ENCODE results near the gene CUL9.

Gene CUL9

DNA sequence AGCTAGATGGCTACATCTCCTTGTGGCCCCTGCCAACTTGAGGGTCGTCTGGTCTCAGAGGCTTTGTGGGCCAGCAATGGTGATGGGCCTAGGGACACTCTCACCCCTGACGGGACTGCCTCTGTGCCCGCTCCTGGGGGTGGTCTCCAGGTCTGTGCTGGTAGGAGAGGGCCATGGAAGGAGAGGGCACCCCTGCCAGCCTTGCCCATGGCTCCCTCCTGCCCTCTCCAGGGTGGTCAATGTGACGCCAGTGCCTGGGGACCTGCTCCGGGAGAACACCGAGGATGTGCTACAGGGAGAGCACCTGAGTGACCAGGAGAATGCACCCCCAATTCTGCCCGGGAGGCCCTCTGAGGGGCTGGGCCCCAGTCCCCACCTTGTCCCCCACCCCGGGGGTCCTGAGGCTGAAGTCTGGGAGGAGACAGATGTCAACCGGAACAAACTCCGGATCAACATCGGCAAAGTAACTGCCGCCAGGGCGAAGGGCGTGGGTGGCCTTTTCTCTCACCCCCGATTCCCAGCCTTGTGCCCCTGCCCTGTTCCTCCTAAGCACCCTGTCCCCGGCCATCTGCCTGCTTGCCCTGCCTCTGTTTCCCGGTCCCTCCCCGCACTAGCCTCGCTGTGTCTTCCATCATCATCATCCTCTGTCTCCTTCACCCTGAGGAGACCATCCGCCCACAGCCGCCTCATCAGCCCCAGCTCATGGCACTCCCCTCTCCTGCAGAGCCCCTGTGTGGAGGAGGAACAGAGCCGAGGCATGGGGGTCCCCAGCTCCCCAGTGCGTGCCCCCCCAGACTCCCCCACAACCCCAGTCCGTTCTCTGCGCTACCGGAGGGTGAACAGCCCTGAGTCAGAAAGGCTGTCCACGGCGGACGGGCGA, 77.1 kb downstream of the CUL9 start:
- DNase-seq = no peak

DNA sequence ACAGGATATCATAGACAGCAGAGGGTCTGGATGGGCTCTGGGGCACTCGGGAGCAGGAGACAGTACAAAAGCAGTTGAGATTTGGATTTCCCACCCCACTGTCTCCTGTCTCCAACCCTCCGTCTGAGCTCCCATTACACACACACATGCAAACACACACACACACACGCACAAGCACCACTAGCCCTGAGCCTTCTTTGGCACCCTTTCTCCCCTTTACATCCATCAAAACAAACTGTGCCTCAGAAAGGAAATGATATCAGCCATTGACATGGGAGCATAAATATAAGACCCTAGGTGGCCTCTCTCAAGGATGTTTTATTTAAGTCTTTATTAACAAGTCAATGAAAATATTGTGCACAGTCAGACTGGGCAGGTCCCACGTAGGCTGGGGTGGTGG, 78.8 kb downstream of the CUL9 start:
- no peak for DNase-seq

DNA sequence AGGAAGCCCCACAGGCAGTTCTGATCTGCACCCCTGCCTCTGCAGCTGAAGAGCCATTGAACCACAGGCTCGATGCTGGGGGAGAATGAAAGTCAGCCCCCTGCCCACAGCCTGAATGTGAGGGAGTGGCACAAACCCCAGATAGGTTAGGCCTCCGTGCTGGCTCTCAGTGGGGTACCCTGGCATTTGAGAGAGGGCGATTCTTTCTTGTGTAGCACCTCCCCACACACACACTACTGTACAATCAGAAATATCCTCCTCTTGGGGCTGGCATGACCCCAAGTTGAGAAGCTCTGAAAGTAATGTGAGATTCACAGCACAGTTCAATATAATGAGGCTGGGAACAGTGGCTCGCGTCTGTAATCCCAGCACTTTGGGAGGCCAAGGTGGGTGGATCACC, 79.2 kb downstream of the CUL9 start:
- DNase-seq = no peak

DNA sequence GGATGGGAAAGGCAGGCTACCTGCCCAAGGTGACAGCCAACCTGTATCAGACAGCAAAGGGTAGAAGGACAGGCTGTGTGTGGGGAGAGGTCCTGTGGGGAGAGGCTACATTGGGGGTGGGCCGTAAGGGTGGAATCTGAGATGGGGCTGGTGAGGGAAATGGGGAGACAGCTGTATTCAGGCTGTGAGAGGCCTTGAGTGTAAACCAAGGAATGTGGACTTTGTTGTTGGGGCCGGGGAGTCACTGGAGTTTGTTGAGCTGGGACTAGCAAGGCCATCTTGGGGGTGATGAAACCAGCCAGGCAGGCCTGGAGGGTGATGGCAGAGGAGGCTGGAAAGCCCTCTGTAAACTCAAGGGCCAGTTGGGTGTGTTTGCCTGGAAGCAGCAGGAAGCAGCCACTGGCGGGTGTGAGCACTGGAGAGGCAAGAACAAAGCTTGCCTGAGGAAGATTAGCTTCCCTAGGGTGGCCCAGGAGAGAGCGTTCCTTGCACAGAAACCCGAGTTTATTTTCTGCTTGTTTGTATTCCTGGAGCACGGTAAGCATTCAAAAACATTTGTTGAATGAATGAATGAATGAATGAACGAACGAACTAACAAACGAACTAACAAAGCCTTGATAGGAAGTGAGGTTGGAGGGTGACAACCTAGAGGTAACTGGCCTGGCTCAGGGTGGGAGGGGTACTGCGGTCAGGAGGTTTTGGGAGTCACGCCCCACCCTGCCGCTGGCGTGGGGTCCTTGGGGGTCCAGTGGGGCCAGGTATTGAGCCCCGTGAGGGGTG, 80.2 kb downstream of the CUL9 start:
- DNase-seq = no peak

DNA sequence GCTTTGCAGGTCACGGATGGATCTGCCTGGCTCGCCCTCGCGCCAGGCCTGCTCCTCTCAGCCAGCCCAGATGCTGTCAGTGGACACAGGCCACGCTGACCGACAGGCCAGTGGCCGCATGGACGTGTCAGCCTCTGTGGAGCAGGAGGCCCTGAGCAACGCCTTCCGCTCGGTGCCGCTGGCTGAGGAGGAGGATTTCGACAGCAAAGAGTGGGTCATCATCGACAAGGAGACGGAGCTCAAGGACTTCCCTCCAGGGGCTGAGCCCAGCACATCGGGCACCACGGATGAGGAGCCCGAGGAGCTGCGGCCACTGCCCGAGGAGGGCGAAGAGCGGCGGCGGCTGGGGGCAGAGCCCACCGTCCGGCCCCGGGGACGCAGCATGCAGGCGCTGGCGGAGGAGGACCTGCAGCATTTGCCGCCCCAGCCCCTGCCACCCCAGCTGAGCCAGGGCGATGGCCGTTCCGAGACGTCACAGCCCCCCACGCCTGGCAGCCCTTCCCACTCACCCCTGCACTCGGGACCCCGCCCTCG, 80.9 kb downstream of the CUL9 start:
- DNase-seq = no peak

DNA sequence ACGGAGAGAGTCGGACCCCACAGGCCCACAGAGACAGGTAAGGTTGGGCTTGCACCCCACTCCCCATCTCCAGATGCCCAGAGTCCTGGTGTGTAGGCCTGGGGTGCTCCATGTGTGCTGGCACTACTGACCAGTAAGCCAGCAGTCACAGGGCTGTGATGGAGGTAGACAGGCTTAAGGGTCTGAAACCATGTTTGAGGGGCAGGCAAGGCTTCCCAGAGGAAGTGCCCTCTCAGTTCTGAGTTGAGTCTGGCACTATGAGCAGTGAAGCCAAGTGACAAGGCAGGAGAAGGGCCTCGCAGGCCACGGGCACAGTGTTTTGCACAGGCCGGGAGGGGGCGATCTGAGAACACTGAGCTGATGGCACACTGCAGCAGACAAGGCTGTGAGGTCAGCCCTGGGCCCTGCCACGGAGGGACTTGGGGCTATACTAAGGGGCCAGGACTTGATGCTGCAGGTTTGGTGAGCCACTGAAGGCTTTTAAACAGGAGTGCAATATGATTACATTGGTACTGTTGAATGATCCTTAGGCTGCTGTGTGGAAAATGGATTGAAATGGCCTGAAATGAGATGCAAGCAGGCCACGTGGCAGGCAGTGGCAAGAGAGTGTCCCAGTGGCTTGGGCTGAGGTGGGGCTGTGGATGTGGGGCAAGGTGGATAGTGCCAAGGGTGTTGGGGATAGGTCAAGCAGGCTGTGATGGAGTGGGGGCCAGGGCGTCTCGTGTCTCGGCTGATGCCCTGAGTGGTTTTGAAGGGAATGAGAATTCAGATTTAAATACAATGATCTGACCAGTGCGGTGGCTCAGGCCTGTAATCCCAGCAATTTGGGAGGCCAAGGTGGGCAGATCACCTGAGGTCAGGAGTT, 81.5 kb downstream of the CUL9 start:
- DNase-seq = peak; percentile 21

DNA sequence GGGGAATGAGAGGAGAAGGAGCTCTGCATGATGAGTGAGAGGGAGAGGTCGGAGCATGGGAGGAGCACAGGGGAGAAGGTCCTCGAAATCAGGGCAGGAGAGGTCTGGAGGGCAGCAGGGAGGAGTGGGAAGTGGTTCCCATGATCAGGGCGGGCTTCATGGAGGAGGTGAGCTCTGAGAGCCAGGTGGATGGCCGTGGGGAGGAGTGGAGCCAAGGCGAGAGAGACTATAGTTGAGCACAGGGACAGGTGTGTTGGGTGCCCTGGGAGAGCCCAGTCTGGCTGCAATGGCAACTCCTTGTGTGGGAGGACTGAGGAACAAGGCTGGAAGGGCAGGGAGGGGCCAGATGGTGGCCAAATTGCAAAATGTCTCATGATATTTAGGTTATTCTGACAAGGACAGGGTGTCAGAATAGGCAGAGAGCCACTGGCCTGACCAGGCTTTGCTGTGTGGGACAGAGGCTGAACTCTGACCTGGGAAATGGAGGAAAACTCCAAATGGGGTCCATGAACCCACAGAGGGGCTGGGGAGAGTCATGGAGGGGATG, 82.7 kb downstream of the CUL9 start:
- no peak for DNase-seq

DNA sequence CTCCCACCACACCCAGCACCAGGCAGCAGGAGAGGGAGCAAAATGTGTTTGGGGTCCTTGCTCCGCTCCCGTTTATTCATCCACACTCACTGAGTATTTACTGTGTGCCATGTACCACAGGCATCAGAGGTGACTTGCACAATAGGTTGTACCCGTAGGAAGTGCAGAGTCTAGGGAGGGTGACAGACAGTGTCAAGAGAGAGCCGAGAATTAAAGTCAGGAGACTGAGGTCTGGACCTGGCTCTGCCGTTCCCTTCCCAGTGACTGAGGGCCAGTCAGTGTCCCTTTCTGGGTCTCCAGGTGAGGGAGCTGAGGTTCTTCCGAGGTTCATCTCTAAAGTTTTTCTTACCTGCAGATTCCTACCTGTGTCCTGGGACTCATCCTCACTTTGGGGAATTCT, 83.6 kb downstream of the CUL9 start:
- DNase-seq = no peak

DNA sequence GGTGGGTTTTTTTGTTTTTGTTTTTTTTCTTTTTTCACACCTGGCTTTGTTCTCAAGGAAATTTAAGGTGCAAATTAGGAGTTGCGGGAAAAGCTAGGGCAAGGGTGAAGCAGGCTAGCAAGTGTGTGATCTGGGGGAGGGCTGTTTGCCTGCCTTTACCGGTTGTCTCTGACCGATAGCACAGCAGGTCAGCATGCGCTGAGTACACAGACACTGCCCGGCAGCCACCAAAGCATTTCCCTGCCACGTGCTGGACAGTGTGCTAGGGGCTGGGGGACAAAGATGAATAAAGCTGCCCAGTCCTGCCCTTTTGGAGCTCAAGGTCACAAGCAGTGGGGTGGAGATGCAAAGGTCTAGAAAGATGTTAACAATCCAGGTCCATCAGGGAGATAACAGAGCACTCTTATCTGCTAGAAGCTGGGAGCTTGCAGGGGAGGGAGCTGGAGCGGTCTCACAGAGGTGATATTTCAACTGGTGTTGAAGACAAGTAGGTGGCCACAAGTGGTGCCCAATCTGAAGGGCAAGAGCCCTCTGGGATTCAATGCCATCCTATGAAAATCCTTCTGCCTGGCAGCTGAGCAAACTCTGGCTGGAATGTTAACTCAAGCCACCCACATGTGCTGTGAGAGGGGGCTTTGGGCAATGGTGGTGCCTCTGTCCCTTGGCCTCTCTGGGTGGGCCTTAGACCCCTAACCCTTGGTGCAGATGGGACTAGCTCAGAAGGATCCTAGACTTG, 85.8 kb downstream of the CUL9 start:
- DNase-seq = no peak

DNA sequence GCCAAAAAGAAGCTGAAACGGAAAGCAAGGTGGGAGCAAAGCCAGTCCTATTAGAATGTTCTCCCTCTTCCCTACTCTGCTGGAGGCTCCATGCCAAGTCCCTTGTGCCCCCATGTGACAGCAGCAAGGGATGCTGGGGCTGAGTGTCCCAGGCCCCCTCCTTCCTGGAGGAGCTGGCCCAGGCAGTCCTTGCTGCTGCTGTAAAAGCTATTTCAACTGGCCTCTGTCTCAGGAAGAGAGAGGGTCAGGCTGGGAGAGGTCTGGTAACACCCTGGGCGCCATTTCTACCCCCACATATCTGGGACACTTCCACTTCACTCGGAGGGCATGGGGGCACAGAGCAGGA, 86.3 kb downstream of the CUL9 start:
- no peak for DNase-seq

DNA sequence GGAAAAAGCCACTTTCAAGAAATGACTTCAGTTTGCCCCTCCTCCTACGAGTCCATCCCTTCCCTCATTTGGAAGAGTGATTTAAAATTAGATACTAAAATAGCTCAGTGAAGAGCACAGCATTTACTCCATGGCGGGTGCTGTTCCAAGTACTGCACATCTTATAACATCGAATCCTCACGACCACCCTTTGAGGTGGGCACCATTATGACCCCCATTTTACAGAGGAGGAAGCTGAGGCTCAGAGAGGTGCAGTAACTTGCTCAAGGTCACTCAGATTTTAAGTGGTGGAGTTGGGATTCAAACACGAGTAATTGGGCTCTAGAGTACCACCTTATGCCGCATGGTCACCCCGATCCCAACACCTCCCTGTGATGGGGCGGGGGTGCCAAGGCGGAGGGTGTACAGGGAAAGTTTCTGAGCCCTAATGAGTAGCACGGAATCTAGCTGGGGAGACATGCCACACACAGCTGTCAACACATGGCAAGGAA, 86.8 kb downstream of the CUL9 start:
- DNase-seq = no peak

DNA sequence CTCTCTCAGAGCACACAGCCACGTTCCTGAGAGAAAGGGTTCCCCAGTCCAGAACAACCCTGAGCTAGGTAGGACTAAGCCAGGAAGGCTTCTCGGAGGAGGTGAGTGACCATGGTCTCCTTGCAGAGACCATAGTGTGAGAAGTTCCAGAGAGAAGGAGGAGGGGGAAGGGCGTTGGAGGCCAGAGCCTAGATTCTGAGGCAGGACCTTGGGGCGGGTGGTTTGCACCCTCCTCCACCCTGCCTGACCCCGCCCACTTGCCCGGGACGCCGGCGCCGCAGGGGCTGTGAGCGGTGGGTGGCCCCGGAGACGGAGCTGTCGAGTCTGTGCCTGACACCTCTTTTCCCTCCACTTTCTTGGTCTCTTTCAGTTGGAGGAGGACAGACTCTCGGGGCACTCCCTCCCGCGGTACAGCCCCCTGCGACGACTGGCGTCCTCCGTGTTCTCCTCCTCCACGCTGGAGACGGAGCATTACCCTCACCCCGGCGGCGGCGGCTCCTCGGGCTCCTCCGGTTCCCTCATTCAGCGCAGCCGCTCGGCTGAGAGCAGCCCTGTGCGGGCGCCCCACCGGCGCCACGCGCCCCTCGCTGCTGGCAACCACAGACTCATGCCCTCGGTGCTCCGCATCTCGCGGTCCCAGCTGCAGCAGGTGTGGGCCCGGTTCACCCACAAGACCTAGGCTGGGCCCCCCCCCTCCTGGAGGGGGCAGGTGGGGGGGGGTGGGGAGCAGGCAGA, 87.4 kb downstream of the CUL9 start:
- DNase-seq = no peak

DNA sequence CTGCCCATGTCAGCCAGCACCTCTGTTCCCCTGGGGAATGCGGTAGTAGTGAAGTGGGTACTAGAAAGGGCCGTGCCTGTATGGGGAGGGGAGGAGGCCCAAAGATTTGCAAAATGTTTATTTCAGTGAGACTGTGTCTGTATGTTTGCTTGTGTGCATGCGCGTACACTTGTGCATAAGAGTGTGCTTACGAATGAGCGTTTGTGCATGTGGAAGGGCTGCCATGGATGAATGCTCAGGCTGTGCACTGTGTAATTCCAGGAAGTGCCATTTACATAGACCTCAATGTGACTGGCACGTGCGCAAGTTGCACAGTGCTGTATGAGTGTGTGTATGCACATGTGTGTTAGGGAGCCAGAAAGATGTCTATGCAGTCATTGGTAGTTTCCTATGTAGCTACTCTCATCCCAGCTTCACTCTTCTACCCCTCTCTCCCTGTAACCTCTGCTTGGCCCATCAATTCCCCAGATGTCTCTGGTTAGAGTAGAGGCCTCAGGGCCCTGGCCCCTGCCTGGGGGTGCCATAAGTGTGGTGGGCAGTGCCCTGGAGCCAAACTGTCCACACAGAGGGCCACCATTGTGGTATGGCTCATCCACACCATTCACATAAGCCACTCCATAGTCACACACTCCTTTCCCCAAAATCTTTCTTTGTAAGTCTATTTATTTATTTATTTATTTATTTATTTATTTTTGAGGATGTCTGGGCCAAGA, 89.3 kb downstream of the CUL9 start:
- no peak for DNase-seq

DNA sequence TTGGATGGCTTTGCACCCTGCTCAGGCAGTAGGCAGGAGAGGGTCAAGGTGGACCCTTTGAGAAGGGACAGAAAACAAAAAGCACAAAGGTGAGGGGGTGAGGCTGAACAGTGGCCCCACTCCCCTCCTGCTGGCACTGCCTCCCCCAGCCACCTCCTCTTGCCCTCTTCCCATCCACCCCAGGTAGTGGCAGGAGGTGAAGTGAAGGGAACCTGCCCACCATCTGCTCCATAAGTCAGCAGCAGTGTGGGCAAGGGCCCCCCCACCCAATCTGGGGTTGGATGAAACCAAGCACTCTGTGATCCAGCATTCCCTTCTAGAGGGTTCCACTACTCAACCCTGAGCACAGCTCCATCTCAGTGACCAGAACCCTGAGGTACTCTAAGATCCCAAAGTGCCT, 89.9 kb downstream of the CUL9 start:
- no peak for DNase-seq

DNA sequence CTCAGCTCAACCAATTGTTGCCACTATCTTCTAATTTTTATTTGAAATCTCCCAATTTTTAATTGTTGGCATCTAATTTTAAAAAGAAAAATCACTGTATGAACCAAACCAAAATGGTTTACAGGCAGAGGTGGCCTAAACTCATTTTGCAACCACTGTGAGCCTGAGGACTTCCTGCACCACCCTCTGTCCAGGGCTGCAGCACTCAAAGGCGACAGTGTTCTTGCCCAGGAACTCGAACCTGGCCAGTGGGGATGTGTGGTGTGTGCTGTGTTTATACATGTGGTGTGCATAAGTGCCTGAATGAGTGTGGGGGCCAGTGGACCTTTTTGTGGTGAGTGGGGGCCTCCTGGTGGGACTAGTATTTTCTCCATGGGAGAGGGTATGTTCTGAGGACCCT, 91.7 kb downstream of the CUL9 start:
- no peak for DNase-seq
